WERI-Rb-1 (cell line): ENCODE results near the gene DERA.

Experiments used
- DNase-seq: peaks from one replicate; pipeline ENCODE4 v3.0.0-alpha.2; 2020
- H3K27ac ChIP-seq: fragments of 250-450 bp; sonication (Bioruptor Pico); 2 replicates; pipeline ENCODE4 v1.5.1; 2020; ENCODE audit warnings: mild to moderate bottlenecking, moderate library complexity
- H3K27me3 ChIP-seq: fragments of 250-450 bp; sonication (Bioruptor Pico); 2 replicates; pipeline ENCODE4 v1.5.1; 2021; ENCODE audit warnings: mild to moderate bottlenecking, low read depth, moderate library complexity; ENCODE audit not compliant: insufficient read depth, severe bottlenecking
- H3K36me3 ChIP-seq: fragments of 250-450 bp; sonication (Bioruptor Pico); 2 replicates; pipeline ENCODE4 v1.5.1; 2020; ENCODE audit warnings: mild to moderate bottlenecking, moderate library complexity
- H3K4me3 ChIP-seq: 2 replicates; pipeline ENCODE4 v1.5.1; 2011; ENCODE audit warnings: low read depth, mild to moderate bottlenecking, control low read depth, low read length
- H3K9me3 ChIP-seq: fragments of 250-450 bp; sonication (Bioruptor Pico); 2 replicates; pipeline ENCODE4 v1.5.1; 2021; ENCODE audit warnings: mild to moderate bottlenecking, moderate library complexity; ENCODE audit not compliant: severe bottlenecking
- TF ChIP-seq, protein P1 (sequence below): IDR thresholded peaks from 2 replicates; pipeline ENCODE4 v1.5.1; 2011; ENCODE audit warnings: low read depth, mild to moderate bottlenecking, control low read depth, inconsistent platforms, low read length

Gene DERA

DNA sequence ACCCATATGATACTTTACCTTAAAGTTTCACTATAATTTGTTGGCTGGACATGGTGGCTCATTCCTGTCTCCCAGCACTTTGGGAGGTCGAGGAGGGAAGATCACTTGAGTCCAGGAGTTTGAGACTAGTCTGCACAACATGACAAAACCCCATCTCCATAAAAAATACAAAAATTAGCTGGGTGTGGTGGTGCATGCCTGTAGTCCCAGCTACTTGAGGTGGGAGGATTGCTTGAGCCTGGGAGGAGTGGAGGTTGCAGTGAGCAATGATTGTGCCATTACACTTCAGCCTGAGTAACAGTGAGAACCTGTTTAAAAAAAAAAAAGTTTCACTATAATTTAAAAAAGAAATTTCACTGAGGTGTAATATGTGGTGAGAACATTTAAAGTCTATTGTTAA is 21.2 kb downstream of the DERA start:
- no peak overlapping the region for H3K27ac ChIP-seq
- no peaks in the 10 kb centered on the region for H3K27me3 ChIP-seq
- DNase-seq, result no peak
- no peaks in the 10 kb centered on the region for H3K9me3 ChIP-seq
- TF ChIP-seq, protein P1, sequence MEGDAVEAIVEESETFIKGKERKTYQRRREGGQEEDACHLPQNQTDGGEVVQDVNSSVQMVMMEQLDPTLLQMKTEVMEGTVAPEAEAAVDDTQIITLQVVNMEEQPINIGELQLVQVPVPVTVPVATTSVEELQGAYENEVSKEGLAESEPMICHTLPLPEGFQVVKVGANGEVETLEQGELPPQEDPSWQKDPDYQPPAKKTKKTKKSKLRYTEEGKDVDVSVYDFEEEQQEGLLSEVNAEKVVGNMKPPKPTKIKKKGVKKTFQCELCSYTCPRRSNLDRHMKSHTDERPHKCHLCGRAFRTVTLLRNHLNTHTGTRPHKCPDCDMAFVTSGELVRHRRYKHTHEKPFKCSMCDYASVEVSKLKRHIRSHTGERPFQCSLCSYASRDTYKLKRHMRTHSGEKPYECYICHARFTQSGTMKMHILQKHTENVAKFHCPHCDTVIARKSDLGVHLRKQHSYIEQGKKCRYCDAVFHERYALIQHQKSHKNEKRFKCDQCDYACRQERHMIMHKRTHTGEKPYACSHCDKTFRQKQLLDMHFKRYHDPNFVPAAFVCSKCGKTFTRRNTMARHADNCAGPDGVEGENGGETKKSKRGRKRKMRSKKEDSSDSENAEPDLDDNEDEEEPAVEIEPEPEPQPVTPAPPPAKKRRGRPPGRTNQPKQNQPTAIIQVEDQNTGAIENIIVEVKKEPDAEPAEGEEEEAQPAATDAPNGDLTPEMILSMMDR, result no peak
- no peak overlapping the region for H3K4me3 ChIP-seq
- no peaks in the 10 kb centered on the region; the same call in none of the 2 replicates for H3K36me3 ChIP-seq

DNA sequence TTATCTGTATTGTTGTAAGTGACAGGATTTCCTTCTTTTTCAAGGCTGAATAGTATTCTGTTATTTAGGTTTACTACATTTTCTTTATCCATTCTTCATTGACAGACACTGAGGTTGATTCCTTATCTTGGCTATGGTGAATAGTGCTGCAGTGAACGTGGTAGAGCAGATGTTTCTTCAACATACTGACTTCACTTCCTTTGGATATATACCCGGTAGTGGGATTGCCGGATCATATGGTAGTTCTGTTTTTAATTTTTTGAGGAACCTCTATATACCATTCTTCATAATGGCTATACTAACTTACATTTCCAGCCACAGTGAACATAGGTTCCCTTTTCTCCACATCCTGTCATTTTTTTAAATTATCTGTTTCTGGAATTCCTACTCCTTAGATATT is 21.8 kb downstream of the DERA start:
- Histone ChIP-seq H3K9me3 (no peaks in the 10 kb centered on the region), H3K36me3 (no peaks in the 10 kb centered on the region; the same call in none of the 2 replicates), H3K27ac (no peak overlapping the region), H3K27me3 (no peaks in the 10 kb centered on the region), H3K4me3 (no peak overlapping the region)
- TF ChIP-seq, protein P1, result no peak
- DNase-seq, result no peak

DNA sequence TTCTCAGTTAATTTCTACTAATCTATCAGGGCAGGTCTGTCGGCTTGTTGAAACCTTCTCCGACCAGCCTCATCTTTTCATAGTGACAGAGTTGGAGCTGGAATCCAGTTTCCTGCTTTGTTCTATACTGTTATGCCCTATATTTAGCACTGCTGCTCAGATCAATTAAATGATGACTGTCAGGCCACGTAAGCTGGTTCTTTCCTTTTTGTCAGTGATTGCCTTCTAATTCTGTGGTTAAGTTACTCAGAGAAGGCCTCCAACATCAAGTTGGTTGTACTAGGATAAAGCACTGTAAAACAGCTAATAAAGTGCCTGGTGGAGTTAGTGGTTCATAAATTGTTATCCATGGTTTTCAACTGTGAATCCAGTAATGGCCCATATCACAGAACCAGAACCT is 22.6 kb downstream of the DERA start:
- Histone ChIP-seq H3K4me3 (no peak overlapping the region), H3K36me3 (no peaks in the 10 kb centered on the region; the same call in none of the 2 replicates), H3K9me3 (no peaks in the 10 kb centered on the region), H3K27ac (no peak overlapping the region), H3K27me3 (no peaks in the 10 kb centered on the region)
- no peak for DNase-seq
- TF ChIP-seq, protein P1, result no peak

DNA sequence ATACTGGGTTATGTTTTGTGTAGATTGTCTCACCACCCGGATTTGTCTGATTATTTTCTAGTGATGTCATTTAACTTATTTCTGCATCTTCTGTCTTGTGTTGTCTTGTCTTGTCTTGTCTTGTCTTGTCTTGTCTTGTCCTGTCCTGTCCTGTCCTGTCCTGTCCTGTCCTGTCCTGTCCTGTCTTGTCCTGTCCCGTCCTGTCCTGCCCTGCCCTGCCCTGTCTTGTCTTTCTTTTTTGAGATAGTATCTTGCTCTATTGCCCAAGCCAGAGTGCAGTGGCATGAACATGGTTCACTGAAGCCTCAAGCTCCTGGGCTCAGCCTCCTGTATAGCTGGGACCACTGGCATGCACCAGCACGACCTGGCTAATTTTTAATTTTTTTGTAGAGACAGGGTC is 25.6 kb downstream of the DERA start:
- Histone ChIP-seq H3K9me3 (no peaks in the 10 kb centered on the region), H3K27ac (no peak overlapping the region), H3K4me3 (no peak overlapping the region), H3K36me3 (no peaks in the 10 kb centered on the region; the same call in 1 of the 2 replicates), H3K27me3 (no peaks in the 10 kb centered on the region)
- TF ChIP-seq, protein P1, result no peak
- no peak for DNase-seq

DNA sequence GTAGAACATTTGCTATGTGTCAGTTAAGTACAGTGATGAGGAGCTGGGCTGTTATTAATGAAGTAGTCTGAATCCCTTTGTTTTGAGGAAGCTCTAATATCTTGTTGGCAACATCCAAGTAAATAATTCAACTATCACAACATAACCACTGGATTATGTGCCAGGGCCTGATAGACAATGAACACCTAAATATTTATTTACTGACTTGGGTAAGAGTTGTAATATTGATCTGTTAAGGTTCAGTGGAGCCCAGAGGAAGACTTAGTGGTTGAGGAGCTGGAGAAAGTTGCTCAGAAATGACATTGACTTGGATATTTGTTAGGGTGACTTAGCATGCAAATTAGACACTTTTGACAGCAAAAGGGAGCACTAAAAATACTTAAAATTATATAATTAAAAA is 26.8 kb downstream of the DERA start:
- no peak for DNase-seq
- Histone ChIP-seq H3K4me3 (no peak overlapping the region), H3K9me3 (no peaks in the 10 kb centered on the region), H3K27ac (no peak overlapping the region), H3K27me3 (no peaks in the 10 kb centered on the region), H3K36me3 (no peaks in the 10 kb centered on the region; the same call in 1 of the 2 replicates)
- TF ChIP-seq, protein P1, result no peak

DNA sequence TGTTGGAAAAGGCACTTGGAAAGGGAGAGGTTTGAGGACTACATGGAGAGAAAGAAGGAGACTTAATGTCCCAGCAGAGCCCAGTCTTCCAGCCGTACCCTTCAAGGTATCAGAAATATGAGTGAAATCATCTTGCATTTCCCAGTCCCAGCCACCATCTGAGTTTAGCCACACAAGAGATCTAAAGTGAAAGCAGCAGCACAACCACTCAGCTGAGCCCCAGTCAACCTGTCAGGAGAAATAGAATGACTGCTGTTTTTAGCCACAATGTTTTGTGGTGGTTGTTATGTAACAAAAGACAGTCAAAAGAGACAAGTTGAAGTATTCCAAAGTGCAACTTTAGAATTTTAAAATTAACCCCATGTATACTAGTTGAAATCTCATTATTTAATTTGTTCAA is 28.0 kb downstream of the DERA start:
- no peaks in the 10 kb centered on the region for H3K27me3 ChIP-seq
- no peaks in the 10 kb centered on the region; the same call in 1 of the 2 replicates for H3K36me3 ChIP-seq
- no peaks in the 10 kb centered on the region for H3K9me3 ChIP-seq
- TF ChIP-seq, protein P1, result no peak
- no peak overlapping the region for H3K27ac ChIP-seq
- no peak for DNase-seq
- H3K4me3 ChIP-seq, result no peak overlapping the region
